OCI-LY7 (cell line): ENCODE measurements around the gene KLF12. TPM values are rescaled to one million over a fixed set of nuclear protein-coding genes. Genes with fewer than 3 reads are reported as not detected.

ENCODE experiments used
- BruUV-seq: library from RNA; stranded (reverse); fragments of 400-500 nt; replicated peaks from 2 replicates; lab custom pipeline; 2021; lab: Mats Ljungman, UMichigan
- CTCF ChIA-PET: fragments of 300-600 bp; sonication (Branson Sonifier 250); formaldehyde crosslinking; loops from one replicate; lab custom pipeline; 2022; ENCODE audit warnings: antibody characterized with exemption; ENCODE audit not compliant: unreplicated experiment; lab: Charles Lee
- POLR2A ChIA-PET: fragments of 300-600 bp; sonication (Branson Sonifier 250); formaldehyde crosslinking; loops from one replicate; lab custom pipeline; 2022; ENCODE audit warnings: antibody characterized with exemption; lab: Charles Lee
- DNase-seq: peaks from one replicate; pipeline ENCODE4 v3.0.0-alpha.2; 2015; ENCODE audit warnings: low spot score
- H2AFZ ChIP-seq: fragments of 200-600 bp; sonication (generic), shearing (Covaris generic); 2 replicates; pipeline ENCODE4 v1.6.1; 2014; ENCODE audit warnings: mild to moderate bottlenecking, antibody characterized with exemption, low read length, moderate library complexity
- H3K27ac ChIP-seq: fragments of 200-600 bp; sonication (generic); 2 replicates; pipeline ENCODE4 v1.5.1; 2014; ENCODE audit warnings: mixed run types, low read depth, mild to moderate bottlenecking, moderate library complexity, low read length, inconsistent platforms; ENCODE audit not compliant: poor library complexity, severe bottlenecking
- H3K36me3 ChIP-seq: fragments of 200-600 bp; sonication (generic); 2 replicates; pipeline ENCODE4 v1.6.1; 2014; ENCODE audit warnings: mild to moderate bottlenecking, antibody characterized with exemption, low read length, moderate library complexity, mixed read lengths; ENCODE audit not compliant: insufficient read depth
- H3K4me1 ChIP-seq: fragments of 200-600 bp; sonication (generic); 2 replicates; pipeline ENCODE4 v1.5.1; 2014; ENCODE audit warnings: mild to moderate bottlenecking, low read length; ENCODE audit not compliant: insufficient read depth, poor library complexity, severe bottlenecking
- H3K4me2 ChIP-seq: fragments of 200-600 bp; sonication (generic); 2 replicates; pipeline ENCODE4 v1.6.1; 2014; ENCODE audit warnings: mild to moderate bottlenecking, low read length
- H3K4me3 ChIP-seq: fragments of 200-600 bp; sonication (generic); 2 replicates; pipeline ENCODE4 v1.5.1; 2014; ENCODE audit warnings: mild to moderate bottlenecking, low read depth, low read length; ENCODE audit not compliant: poor library complexity, severe bottlenecking
- H3K79me2 ChIP-seq: fragments of 200-600 bp; sonication (generic); 2 replicates; pipeline ENCODE4 v1.6.1; 2016; ENCODE audit warnings: low read depth, mild to moderate bottlenecking, low read length, moderate library complexity, mixed read lengths; ENCODE audit not compliant: insufficient read depth
- H3K9me2 ChIP-seq: fragments of 200-600 bp; sonication (generic); 2 replicates; pipeline ENCODE4 v1.6.1; 2016; ENCODE audit warnings: mild to moderate bottlenecking, low read length, mixed read lengths; ENCODE audit not compliant: insufficient read depth
- H3K9me3 ChIP-seq: fragments of 200-600 bp; sonication (generic); 2 replicates; pipeline ENCODE4 v1.6.1; 2014; ENCODE audit warnings: mild to moderate bottlenecking, mixed run types, low read length, mixed read lengths
- H4K20me1 ChIP-seq: fragments of 200-600 bp; sonication (generic); 2 replicates; pipeline ENCODE4 v1.6.1; 2014; ENCODE audit warnings: mild to moderate bottlenecking, antibody characterized with exemption, low read length, moderate library complexity, mixed read lengths; ENCODE audit not compliant: insufficient read depth
- EZH2phosphoT487 ChIP-seq: fragments of 200-600 bp; sonication (generic); IDR thresholded peaks from 2 replicates; pipeline ENCODE4 v1.6.1; 2018; ENCODE audit warnings: low read depth, borderline replicate concordance, mild to moderate bottlenecking, mixed run types, antibody characterized with exemption, low read length, moderate library complexity, mixed read lengths
- intact Hi-C: fragments of 100-400 bp; cut with micrococcal nuclease; formaldehyde crosslinking; loops from one replicate; pipeline ENCODE4 v1.10.0; 2022; ENCODE audit not compliant: unreplicated experiment
- total RNA-seq, 2 experiments: library from RNA; depleted of rRNA in 1 of 2; stranded (reverse); fragments of >200 nt in 1 of 2; shearing (Covaris generic) in 1 of 2; gene quantifications; 2 replicates each; pipeline ENCODE4 v1.2.3, GENCODE V29; 2014 to 2022
- TF ChIP-seq, protein P1 (sequence below): fragments of 200-600 bp; sonication (generic); conservative IDR thresholded peaks from 2 replicates; pipeline ENCODE4 v1.5.1; 2014; ENCODE audit warnings: mild to moderate bottlenecking, antibody characterized with exemption, low read length, moderate library complexity, mixed read lengths

The KLF12 gene
- total RNA-seq, 2 experiments from 2014 or later: 13.3 to 40.1 TPM

DNA sequence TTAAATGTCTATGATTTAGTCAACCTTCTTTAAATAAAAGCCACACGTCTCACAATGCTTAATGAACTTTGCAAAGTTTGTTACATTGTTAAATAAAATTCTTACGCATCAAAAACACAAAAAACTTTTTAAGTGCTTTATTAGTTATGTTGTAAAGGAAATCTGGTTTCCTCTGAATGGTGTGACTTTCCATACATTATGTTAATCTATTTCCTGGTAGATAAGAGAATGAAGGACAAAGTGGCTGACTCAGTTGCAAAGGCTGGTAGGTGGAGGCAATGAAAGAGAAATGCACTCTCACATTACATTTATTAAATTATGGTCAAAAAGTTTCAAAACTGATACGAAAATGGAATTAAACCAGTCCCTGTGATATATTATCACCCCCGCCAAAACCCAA is 15.9 kb downstream of the KLF12 start:
- ChIA-PET POLR2A (no interaction called here), CTCF (no interaction called here)
- no peak for TF ChIP-seq EZH2phosphoT487
- TF ChIP-seq, protein P1, sequence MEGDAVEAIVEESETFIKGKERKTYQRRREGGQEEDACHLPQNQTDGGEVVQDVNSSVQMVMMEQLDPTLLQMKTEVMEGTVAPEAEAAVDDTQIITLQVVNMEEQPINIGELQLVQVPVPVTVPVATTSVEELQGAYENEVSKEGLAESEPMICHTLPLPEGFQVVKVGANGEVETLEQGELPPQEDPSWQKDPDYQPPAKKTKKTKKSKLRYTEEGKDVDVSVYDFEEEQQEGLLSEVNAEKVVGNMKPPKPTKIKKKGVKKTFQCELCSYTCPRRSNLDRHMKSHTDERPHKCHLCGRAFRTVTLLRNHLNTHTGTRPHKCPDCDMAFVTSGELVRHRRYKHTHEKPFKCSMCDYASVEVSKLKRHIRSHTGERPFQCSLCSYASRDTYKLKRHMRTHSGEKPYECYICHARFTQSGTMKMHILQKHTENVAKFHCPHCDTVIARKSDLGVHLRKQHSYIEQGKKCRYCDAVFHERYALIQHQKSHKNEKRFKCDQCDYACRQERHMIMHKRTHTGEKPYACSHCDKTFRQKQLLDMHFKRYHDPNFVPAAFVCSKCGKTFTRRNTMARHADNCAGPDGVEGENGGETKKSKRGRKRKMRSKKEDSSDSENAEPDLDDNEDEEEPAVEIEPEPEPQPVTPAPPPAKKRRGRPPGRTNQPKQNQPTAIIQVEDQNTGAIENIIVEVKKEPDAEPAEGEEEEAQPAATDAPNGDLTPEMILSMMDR: no peak
- Histone ChIP-seq H3K9me2 (no peaks in the 10 kb centered on the region), H3K4me3 (no peak overlapping the region), H4K20me1 (no peaks in the 10 kb centered on the region), H3K27ac (no peak overlapping the region), H3K79me2 (peaks cover 92% of the 10 kb centered on the region), H3K4me1 (peaks cover 12% of the 10 kb centered on the region), H3K9me3 (peaks cover 52% of the 10 kb centered on the region), H3K36me3 (peaks cover 42% of the 10 kb centered on the region), H3K4me2 (no peak overlapping the region), H2AFZ (no peak overlapping the region)
- intact Hi-C loops: no loop called here
- no TSS peak for BruUV-seq
- no peak for DNase-seq

DNA sequence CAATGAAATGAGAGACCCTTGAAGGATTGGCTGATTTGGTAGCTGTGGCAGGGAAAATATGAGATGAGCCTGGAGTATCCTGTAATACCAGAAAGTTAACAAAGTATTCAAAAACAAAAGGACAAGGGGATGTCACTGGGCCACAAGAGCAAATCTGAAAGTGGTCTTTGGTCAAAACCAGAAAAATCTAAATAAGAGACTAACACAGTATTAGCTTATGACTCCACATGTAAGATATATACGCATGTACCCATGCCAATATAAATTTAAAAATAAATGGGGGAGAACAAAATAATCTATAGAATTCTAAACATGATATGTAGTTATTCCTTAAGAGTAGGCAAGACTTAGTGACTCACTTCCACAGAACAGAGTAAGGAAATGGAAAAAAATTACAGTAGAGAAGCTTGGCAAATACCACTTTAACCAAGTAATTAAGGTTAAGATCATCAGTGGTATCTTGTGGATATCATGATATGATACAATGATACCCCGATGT is 16.9 kb downstream of the KLF12 start:
- peaks cover 86% of the 10 kb centered on the region for H3K79me2 ChIP-seq
- H3K9me2 ChIP-seq: no peaks in the 10 kb centered on the region
- H4K20me1 ChIP-seq: no peaks in the 10 kb centered on the region
- H3K4me3 ChIP-seq: no peak overlapping the region
- TF ChIP-seq, protein P1: no peak
- TF ChIP-seq EZH2phosphoT487: no peak
- peaks cover 52% of the 10 kb centered on the region for H3K36me3 ChIP-seq
- no peak for DNase-seq
- no peak overlapping the region for H3K27ac ChIP-seq
- peaks cover 52% of the 10 kb centered on the region for H3K9me3 ChIP-seq
- intact Hi-C loops: no loop called here
- H3K4me1 ChIP-seq: peaks cover 1% of the 10 kb centered on the region
- no peak overlapping the region for H3K4me2 ChIP-seq
- no peak overlapping the region for H2AFZ ChIP-seq
- ChIA-PET POLR2A (no interaction called here), CTCF (no interaction called here)
- no TSS peak for BruUV-seq

DNA sequence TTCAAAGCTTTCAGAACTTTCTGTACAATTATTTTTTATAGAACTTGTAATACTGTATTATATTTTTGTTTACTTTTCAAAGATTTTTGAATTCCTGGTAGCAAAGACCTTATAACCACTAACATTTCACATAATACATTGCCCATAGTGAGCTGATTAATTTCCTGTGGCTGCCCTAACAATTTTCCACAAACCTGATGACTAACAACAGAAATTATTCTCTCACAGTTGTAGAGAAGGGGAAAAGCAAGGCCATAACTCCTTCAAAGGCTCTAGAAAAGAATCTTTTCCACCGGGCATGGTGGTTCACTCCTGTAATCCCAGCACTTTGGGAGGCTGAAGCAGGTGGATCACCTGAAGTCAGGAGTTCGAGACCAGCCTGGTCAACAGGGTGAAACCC is 19.1 kb downstream of the KLF12 start:
- Histone ChIP-seq H3K27ac (no peak overlapping the region), H3K4me3 (no peak overlapping the region), H3K36me3 (peaks cover 45% of the 10 kb centered on the region), H3K4me2 (no peak overlapping the region), H2AFZ (no peak overlapping the region), H3K9me2 (no peaks in the 10 kb centered on the region), H3K4me1 (no peaks in the 10 kb centered on the region), H4K20me1 (no peaks in the 10 kb centered on the region), H3K79me2 (peaks cover 83% of the 10 kb centered on the region), H3K9me3 (peaks cover 36% of the 10 kb centered on the region)
- intact Hi-C loops: no loop called here
- POLR2A ChIA-PET: interaction anchor here (0.7 kb wide), 1 partner anchor 12 kb away, joined by 3 read pairs; no protein-coding TSS in a partner anchor
- no peak for TF ChIP-seq EZH2phosphoT487
- TF ChIP-seq, protein P1: no peak
- no peak for DNase-seq
- CTCF ChIA-PET: no interaction called here
- BruUV-seq: no TSS peak
